SK-N-SH treated with all-trans-retinoic acid at 6 μM for 48 hours (cell line): Measurements from ENCODE around the gene RAB3IL1.

ENCODE experiments used
- ATAC-seq: fragments of 200-7000 bp; cut with Tn5 transposase; 3 replicates; pipeline ENCODE4 v1.9.1; 2020; ENCODE audit warnings: mild to moderate bottlenecking, moderate library complexity
- BACH2 ChIP-seq: fragments of 250-450 bp; sonication (Bioruptor Pico); IDR thresholded peaks from 2 replicates; pipeline ENCODE4 v1.9.0; 2021; ENCODE audit warnings: mild to moderate bottlenecking, borderline replicate concordance
- ESRRG ChIP-seq: fragments of 250-450 bp; sonication (Bioruptor Pico); IDR thresholded peaks from 2 replicates; pipeline ENCODE4 v1.6.1; 2021; ENCODE audit warnings: mild to moderate bottlenecking
- GLIS3 ChIP-seq: fragments of 250-450 bp; sonication (Bioruptor Pico); IDR thresholded peaks from 2 replicates; pipeline ENCODE4 v1.5.0; 2020; ENCODE audit warnings: mild to moderate bottlenecking, moderate library complexity
- PPARA ChIP-seq: fragments of 250-450 bp; sonication (Bioruptor Pico); IDR thresholded peaks from 2 replicates; pipeline ENCODE4 v1.5.0; 2020; ENCODE audit warnings: mild to moderate bottlenecking, borderline replicate concordance
- RARB ChIP-seq: fragments of 250-450 bp; sonication (Bioruptor Pico); IDR thresholded peaks from 2 replicates; pipeline ENCODE4 v1.8.0; 2021; ENCODE audit warnings: mild to moderate bottlenecking, moderate library complexity
- SNAI2 ChIP-seq: fragments of 250-450 bp; sonication (Bioruptor Pico); IDR thresholded peaks from 2 replicates; pipeline ENCODE4 v1.5.0; 2020; ENCODE audit warnings: mild to moderate bottlenecking, moderate library complexity
- ZFP3 ChIP-seq: fragments of 250-450 bp; sonication (Bioruptor Pico); IDR thresholded peaks from 2 replicates; pipeline ENCODE4 v1.5.0; 2020; ENCODE audit warnings: mild to moderate bottlenecking, moderate library complexity
- ZFP30 ChIP-seq: fragments of 450-650 bp; formaldehyde crosslinking; IDR thresholded peaks from 2 replicates; pipeline ENCODE4 v1.5.0; 2022; ENCODE audit warnings: mild to moderate bottlenecking, moderate library complexity
- ZNF70 ChIP-seq: fragments of 450-650 bp; formaldehyde crosslinking; IDR thresholded peaks from 2 replicates; pipeline ENCODE4 v1.5.0; 2020; ENCODE audit warnings: mild to moderate bottlenecking, moderate library complexity
- ZNF8 ChIP-seq: fragments of 450-650 bp; formaldehyde crosslinking; IDR thresholded peaks from 2 replicates; pipeline ENCODE4 v1.5.0; 2020; ENCODE audit warnings: mild to moderate bottlenecking, moderate library complexity
- TF ChIP-seq, protein P1 (sequence below): fragments of 250-450 bp; sonication (Bioruptor Pico); IDR thresholded peaks from 2 replicates; pipeline ENCODE4 v1.5.0; 2020; ENCODE audit warnings: mild to moderate bottlenecking, moderate library complexity
- TF ChIP-seq, protein P2 (sequence below): fragments of 250-450 bp; sonication (Bioruptor Pico); IDR thresholded peaks from 2 replicates; pipeline ENCODE4 v1.5.1; 2021; ENCODE audit warnings: mild to moderate bottlenecking, moderate library complexity
- TF ChIP-seq, protein P3 (sequence below): fragments of 250-450 bp; sonication (Bioruptor Pico); IDR thresholded peaks from 2 replicates; pipeline ENCODE4 v1.8.0; 2020; ENCODE audit warnings: mild to moderate bottlenecking, moderate library complexity, borderline replicate concordance

Gene RAB3IL1

DNA sequence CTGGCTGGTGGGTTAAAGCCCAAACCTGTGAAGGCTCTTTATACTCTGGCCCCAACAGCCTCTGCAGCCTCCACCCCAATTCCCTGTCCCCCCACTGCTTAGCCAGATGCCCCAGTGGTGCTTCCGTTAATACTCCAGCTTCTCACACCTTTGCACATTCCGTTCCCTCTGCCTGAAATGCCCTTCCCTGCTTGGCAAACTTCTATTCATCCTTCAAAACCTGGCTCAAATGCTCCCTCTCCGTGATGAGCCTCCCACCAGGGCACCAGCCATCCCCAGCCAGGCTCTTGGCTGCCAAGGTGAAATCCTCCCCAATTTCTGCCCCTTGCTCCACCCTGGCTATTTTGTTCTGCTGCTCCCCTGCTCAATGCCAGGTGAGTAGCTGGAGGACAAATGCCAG is 13.5 kb downstream of the RAB3IL1 start:
- ATAC-seq, result no peak
- no peak for TF ChIP-seq SNAI2
- TF ChIP-seq, protein P1, sequence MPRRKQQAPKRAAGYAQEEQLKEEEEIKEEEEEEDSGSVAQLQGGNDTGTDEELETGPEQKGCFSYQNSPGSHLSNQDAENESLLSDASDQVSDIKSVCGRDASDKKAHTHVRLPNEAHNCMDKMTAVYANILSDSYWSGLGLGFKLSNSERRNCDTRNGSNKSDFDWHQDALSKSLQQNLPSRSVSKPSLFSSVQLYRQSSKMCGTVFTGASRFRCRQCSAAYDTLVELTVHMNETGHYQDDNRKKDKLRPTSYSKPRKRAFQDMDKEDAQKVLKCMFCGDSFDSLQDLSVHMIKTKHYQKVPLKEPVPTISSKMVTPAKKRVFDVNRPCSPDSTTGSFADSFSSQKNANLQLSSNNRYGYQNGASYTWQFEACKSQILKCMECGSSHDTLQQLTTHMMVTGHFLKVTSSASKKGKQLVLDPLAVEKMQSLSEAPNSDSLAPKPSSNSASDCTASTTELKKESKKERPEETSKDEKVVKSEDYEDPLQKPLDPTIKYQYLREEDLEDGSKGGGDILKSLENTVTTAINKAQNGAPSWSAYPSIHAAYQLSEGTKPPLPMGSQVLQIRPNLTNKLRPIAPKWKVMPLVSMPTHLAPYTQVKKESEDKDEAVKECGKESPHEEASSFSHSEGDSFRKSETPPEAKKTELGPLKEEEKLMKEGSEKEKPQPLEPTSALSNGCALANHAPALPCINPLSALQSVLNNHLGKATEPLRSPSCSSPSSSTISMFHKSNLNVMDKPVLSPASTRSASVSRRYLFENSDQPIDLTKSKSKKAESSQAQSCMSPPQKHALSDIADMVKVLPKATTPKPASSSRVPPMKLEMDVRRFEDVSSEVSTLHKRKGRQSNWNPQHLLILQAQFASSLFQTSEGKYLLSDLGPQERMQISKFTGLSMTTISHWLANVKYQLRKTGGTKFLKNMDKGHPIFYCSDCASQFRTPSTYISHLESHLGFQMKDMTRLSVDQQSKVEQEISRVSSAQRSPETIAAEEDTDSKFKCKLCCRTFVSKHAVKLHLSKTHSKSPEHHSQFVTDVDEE (CRISPR knock-in tag), result no peak
- TF ChIP-seq ZFP3 (CRISPR knock-in tag), result peak; percentile 97
- TF ChIP-seq PPARA, result no peak
- TF ChIP-seq, protein P2, sequence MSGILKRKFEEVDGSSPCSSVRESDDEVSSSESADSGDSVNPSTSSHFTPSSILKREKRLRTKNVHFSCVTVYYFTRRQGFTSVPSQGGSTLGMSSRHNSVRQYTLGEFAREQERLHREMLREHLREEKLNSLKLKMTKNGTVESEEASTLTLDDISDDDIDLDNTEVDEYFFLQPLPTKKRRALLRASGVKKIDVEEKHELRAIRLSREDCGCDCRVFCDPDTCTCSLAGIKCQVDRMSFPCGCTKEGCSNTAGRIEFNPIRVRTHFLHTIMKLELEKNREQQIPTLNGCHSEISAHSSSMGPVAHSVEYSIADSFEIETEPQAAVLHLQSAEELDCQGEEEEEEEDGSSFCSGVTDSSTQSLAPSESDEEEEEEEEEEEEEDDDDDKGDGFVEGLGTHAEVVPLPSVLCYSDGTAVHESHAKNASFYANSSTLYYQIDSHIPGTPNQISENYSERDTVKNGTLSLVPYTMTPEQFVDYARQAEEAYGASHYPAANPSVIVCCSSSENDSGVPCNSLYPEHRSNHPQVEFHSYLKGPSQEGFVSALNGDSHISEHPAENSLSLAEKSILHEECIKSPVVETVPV, result no peak

DNA sequence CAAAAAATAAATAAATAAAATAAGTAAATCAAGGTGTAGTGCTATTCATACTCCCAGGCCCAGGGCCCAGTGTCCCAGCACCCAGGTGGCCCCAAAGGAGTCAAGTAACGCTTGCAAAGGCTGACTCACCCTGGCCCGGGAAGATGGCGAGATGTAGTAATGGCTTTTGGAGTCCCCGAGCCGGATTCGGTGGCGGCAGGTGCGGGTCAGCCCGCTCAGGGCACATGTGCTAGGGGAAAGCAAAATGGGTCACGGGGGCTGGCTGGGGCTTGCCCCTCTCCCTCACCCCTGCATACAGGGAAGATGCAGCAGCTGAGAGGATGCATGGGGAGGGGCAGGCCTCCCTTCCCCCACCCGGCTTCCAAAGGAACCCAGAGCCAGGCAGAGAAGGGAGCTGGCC is 15.1 kb downstream of the RAB3IL1 start:
- no peak for TF ChIP-seq GLIS3 (CRISPR knock-in tag)
- TF ChIP-seq SNAI2, result no peak
- no peak for TF ChIP-seq ZFP30 (CRISPR knock-in tag)
- no peak for TF ChIP-seq ZNF8 (CRISPR knock-in tag)
- ATAC-seq, result no peak

DNA sequence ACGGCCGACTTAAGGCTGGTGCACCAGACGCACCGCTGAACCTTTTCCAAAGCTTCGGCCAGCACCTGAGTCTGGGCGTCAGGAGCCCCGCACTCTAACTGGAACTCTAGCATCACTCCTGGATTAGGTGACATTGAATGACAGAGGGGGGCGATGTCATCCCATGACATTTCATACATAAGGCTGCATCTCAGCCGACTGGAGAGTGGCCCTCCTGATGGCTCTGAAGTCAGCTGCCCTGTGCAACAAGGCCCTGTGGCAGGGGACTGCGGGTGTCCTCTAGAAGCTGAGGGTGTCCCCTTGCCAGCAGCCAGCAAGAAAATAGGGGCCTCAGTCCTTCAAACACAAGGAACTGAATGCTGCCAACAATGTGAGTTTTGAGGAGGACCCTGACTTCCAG is 16.0 kb downstream of the RAB3IL1 start:
- no peak for ATAC-seq
- TF ChIP-seq ESRRG (CRISPR knock-in tag), result no peak
- TF ChIP-seq, protein P2, result no peak
- TF ChIP-seq, all 23 proteins: peak for 0

DNA sequence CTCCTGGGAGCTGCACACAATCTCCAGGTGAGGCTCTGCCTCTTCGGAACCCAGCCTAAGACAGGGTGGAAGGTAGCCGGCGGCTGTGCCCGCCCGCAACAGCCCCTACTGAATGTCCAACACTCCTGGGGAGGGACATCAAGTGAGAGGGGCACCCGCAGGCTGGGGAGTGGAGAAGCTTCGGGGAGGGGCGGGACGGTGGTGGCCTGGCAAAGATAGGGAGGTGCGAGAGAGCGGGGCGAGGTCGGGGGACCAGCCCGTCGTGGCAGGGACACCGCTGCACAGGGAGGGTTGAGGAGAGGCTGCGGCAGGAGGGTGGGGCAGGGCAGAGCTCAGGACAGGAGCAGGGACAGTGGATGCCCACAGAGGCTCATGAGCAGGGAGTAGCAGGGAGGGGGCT is 17.1 kb downstream of the RAB3IL1 start:
- TF ChIP-seq, protein P1 (CRISPR knock-in tag), result no peak
- TF ChIP-seq SNAI2 (no peak), ZFP30 (CRISPR knock-in tag) (no peak), ZNF8 (CRISPR knock-in tag) (no peak), BACH2 (CRISPR knock-in tag) (no peak)
- TF ChIP-seq, protein P3, sequence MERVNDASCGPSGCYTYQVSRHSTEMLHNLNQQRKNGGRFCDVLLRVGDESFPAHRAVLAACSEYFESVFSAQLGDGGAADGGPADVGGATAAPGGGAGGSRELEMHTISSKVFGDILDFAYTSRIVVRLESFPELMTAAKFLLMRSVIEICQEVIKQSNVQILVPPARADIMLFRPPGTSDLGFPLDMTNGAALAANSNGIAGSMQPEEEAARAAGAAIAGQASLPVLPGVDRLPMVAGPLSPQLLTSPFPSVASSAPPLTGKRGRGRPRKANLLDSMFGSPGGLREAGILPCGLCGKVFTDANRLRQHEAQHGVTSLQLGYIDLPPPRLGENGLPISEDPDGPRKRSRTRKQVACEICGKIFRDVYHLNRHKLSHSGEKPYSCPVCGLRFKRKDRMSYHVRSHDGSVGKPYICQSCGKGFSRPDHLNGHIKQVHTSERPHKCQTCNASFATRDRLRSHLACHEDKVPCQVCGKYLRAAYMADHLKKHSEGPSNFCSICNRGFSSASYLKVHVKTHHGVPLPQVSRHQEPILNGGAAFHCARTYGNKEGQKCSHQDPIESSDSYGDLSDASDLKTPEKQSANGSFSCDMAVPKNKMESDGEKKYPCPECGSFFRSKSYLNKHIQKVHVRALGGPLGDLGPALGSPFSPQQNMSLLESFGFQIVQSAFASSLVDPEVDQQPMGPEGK (CRISPR knock-in tag), result no peak
- ATAC-seq, result no peak

DNA sequence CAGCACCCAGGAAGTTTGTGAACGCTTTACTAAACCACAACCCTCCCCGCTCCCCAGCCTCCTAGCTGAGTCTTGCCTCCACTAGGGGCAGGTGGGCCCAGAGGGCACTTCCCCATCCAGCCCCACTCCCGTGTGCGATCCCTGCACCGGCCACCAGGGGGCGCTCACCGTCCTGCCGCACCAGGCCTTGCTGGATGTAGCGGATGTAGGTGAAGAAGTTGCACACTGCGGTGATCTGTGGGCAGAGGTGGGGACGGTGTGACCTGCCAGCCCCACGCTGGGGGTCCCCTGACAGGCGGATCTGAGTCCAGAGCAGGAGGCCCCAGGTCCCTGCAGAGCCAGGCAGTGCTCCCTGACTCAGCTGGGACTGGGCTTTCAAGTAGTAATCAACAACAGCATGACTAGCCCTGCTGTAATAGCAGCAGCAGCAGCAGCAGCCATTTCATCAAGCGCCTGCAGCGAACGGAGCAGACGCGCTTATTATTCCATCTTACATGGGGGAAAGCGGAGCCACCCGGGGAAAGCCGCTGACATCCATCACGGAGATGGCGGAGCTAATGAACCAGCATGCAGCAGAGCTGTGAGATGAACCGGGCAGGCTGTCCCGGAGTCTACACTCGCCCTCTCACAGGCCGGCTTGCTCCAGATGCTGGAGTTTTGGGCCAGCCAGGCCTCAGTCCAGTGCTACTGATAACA is 18.1 kb downstream of the RAB3IL1 start:
- ATAC-seq, result peak; percentile 92
- TF ChIP-seq ESRRG (CRISPR knock-in tag) (no peak), RARB (CRISPR knock-in tag) (no peak), ZNF70 (CRISPR knock-in tag) (no peak)

DNA sequence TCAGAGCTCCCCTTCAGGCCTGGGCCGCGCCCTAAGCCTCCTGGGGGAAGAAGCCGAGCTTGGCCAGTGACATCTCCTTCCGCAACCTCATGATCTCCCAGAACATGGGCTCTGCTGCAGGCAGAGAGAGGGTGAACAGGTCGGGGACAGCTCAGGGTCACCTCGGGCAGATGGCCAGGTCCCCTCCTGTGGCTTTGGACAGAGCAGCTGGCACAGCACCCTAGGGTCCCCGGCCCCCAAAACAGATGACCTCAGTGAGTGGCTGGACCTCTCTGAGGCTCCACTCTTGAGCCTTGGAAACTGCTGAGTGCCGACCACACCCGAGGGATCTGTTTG is 19.2 kb downstream of the RAB3IL1 start:
- TF ChIP-seq ZFP3 (CRISPR knock-in tag), result no peak
- no peak for TF ChIP-seq BACH2 (CRISPR knock-in tag)
- TF ChIP-seq, protein P2, result no peak
- ATAC-seq, result no peak
